K562 (cell line): ENCODE results near the gene CXXC1.

Experiments
- BRF2 ChIP-seq: IDR thresholded peaks from 3 replicates; pipeline ENCODE4 v1.6.1; 2011; ENCODE audit warnings: borderline replicate concordance, mild to moderate bottlenecking; ENCODE audit not compliant: insufficient read length, insufficient read depth
- CBX8 ChIP-seq: fragments of 200-600 bp; sonication (generic); IDR thresholded peaks from 2 replicates; pipeline ENCODE4 v1.6.1; 2012; ENCODE audit warnings: borderline replicate concordance, mixed run types, low read depth, mild to moderate bottlenecking, moderate library complexity, mixed read lengths, low read length, control low read depth, inconsistent platforms; ENCODE audit not compliant: poor library complexity, severe bottlenecking; ENCODE audit errors: extremely low read depth
- COPS2 ChIP-seq: fragments of 450-650 bp; conservative IDR thresholded peaks from 2 replicates; pipeline ENCODE4 v1.6.1; 2016; ENCODE audit warnings: mild to moderate bottlenecking, moderate library complexity
- CTCF ChIP-seq, 3 experiments: IDR thresholded peaks in 2 of 3; conservative IDR thresholded peaks in 1 of 3; 2 replicates each; pipeline ENCODE4 v1.5.1; 2011 to 2012; ENCODE audit warnings: low read length in 3 of 3, mild to moderate bottlenecking in 3 of 3, control low read depth in 2 of 3, improper control_type of control experiment in 1 of 3, inconsistent platforms in 1 of 3, low read depth in 1 of 3, mixed read lengths in 1 of 3, moderate library complexity in 1 of 3; ENCODE audit not compliant: insufficient read depth in 2 of 3
- HMG20A ChIP-seq: fragments of 450-650 bp; formaldehyde crosslinking; conservative IDR thresholded peaks from 2 replicates; pipeline ENCODE4 v1.4.0; 2020; ENCODE audit warnings: mild to moderate bottlenecking, mixed read lengths
- ILF3 ChIP-seq: fragments of 450-650 bp; IDR thresholded peaks from 2 replicates; pipeline ENCODE4 v1.6.1; 2018; ENCODE audit warnings: antibody characterized with exemption, mild to moderate bottlenecking, moderate library complexity, borderline replicate concordance
- SIRT6 ChIP-seq: IDR thresholded peaks from one replicate; pipeline ENCODE4 v1.6.1; 2012; ENCODE audit warnings: low read depth, mild to moderate bottlenecking, control low read depth, inconsistent platforms, low read length, moderate library complexity
- ZNF121 ChIP-seq: sonication (generic); formaldehyde crosslinking; conservative IDR thresholded peaks from 2 replicates; pipeline ENCODE4 v1.8.0; 2022; ENCODE audit warnings: missing genetic modification reagents
- ZNF274 ChIP-seq: IDR thresholded peaks from 2 replicates; pipeline ENCODE4 v1.6.1; 2011; ENCODE audit warnings: low read depth, mild to moderate bottlenecking, low read length, moderate library complexity, borderline replicate concordance
- TF ChIP-seq, protein P1 (sequence below): fragments of 250-450 bp; sonication (Bioruptor Pico); IDR thresholded peaks from 2 replicates; pipeline ENCODE4 v1.4.0; 2020; ENCODE audit warnings: mild to moderate bottlenecking, moderate library complexity
- TF ChIP-seq, protein P2 (sequence below): IDR thresholded peaks from 2 replicates; pipeline ENCODE4 v1.6.1; 2016; ENCODE audit warnings: missing genetic modification characterization, missing compliant biosample characterization

DNA sequence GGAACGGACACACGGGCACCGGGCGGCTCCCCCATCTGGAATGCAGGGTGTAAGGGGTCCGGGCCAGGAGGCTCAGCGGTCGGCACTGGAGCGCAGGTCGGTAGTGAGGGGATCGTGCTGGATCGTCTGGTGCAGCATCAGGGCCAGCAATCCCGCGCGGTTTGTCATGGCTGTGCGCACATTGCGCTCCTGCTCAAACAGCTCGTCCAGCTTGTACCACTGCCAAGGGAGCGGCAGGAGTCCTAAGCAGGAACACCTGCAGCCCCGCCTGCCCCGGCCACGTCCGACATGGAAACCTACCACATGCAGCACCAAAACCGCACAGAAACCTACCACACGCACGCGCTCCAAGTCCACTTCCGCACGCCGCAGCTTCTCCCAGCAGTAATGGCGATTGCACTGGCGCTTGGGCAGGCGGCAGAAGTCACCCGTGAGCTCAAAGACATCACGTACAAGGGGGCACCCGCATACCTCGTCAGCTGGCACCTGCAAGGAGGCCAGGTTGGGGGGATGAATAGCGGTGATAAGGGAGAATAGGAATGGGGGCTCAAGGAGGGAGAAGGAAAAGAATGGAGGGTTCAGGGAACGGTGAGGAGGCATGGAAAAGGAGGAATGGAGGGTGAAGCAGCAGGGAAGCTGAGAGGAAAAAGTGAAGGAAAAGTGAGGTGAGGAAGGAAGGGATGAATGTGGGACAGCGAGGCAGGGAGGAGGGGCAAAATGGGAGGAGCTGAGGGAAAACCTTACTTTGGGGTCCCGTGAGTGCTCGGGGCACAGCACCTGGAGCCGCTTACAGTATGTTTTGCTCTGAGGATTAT is 4.8 kb downstream of the CXXC1 start:
- TF ChIP-seq ZNF121: no peak
- no peak for TF ChIP-seq CTCF (IDR thresholded peaks at IDR 0.05 in 2 of 3, conservative IDR thresholded peaks at IDR 0.05 in 1 of 3; ENCODE audit: insufficient read depth in 2 of 3, low read depth in 1 of 3, low read length in 3 of 3)
- no peak for TF ChIP-seq COPS2
- TF ChIP-seq BRF2: no peak
- TF ChIP-seq ILF3: no peak
- no peak for TF ChIP-seq ZNF274
- TF ChIP-seq CBX8: no peak
- TF ChIP-seq, protein P1, sequence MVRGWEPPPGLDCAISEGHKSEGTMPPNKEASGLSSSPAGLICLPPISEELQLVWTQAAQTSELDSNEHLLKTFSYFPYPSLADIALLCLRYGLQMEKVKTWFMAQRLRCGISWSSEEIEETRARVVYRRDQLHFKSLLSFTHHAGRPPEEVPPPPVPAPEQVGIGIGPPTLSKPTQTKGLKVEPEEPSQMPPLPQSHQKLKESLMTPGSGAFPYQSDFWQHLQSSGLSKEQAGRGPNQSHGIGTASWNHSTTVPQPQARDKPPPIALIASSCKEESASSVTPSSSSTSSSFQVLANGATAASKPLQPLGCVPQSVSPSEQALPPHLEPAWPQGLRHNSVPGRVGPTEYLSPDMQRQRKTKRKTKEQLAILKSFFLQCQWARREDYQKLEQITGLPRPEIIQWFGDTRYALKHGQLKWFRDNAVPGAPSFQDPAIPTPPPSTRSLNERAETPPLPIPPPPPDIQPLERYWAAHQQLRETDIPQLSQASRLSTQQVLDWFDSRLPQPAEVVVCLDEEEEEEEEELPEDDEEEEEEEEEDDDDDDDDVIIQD (CRISPR knock-in tag): no peak
- TF ChIP-seq, protein P2, sequence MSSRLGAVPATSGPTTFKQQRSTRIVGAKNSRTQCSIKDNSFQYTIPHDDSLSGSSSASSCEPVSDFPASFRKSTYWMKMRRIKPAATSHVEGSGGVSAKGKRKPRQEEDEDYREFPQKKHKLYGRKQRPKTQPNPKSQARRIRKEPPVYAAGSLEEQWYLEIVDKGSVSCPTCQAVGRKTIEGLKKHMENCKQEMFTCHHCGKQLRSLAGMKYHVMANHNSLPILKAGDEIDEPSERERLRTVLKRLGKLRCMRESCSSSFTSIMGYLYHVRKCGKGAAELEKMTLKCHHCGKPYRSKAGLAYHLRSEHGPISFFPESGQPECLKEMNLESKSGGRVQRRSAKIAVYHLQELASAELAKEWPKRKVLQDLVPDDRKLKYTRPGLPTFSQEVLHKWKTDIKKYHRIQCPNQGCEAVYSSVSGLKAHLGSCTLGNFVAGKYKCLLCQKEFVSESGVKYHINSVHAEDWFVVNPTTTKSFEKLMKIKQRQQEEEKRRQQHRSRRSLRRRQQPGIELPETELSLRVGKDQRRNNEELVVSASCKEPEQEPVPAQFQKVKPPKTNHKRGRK (tag): no peak
- no peak for TF ChIP-seq SIRT6
- no peak for TF ChIP-seq HMG20A (CRISPR knock-in tag)
